ENCODE results near the gene TNS2.

TNS2 gene

DNA sequence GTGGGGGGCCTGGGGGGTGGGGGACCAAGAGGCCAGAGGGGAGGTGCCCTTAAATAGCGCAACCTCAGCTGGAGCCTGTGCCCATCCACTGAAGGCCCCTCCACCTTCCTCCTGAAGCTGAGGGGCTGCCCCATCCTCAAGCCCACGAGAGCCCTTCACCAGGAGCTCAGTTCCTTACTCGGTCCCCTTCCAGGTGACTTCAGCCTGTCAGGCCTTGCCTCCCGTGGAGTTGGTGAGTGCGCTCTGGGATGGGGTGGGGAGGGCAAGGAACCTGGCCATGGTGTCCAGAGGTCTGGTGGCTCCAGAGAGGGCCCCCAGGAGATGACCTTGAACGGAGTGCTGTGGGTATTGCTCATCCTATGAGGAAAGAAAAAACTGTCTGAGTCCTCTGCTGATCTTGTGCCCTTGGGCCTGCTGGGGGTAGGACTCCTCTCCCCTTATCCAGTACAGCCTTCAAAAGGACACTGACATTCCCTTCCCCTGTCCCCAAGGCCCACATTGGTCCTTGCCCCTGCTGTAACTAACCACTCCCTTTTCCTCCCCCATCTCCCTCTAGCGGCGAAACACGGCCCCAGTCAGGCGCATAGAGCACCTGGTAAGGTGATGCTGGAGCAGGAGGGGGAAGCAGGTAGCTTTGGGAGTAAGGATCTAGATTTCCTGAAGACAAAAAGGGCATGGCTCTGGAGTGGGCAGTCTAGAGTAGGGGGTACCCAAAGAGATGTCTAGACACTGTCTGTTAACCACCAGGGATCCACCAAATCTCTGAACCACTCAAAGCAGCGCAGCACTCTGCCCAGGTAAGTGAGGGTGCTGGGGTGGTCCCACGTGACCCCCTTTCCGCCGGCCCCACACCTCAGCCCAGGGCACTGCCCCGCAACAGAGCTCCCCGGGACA, 3.6 kb downstream of the TNS2 start:
- no peak for DNase-seq (ENCODE audit: low read depth)
- TF ChIP-seq, protein P1, sequence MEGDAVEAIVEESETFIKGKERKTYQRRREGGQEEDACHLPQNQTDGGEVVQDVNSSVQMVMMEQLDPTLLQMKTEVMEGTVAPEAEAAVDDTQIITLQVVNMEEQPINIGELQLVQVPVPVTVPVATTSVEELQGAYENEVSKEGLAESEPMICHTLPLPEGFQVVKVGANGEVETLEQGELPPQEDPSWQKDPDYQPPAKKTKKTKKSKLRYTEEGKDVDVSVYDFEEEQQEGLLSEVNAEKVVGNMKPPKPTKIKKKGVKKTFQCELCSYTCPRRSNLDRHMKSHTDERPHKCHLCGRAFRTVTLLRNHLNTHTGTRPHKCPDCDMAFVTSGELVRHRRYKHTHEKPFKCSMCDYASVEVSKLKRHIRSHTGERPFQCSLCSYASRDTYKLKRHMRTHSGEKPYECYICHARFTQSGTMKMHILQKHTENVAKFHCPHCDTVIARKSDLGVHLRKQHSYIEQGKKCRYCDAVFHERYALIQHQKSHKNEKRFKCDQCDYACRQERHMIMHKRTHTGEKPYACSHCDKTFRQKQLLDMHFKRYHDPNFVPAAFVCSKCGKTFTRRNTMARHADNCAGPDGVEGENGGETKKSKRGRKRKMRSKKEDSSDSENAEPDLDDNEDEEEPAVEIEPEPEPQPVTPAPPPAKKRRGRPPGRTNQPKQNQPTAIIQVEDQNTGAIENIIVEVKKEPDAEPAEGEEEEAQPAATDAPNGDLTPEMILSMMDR (IDR thresholded peaks at IDR 0.05; ENCODE audit: low read depth, low read length, missing control alignments), result peak; percentile 80
- in situ Hi-C loops (cut with HindIII; ENCODE audit: low sequenced_read_pairs), result no loop called here
- peak overlapping the region; percentile 50 for H3K4me3 ChIP-seq (ENCODE audit: low read depth, low read length)

DNA sequence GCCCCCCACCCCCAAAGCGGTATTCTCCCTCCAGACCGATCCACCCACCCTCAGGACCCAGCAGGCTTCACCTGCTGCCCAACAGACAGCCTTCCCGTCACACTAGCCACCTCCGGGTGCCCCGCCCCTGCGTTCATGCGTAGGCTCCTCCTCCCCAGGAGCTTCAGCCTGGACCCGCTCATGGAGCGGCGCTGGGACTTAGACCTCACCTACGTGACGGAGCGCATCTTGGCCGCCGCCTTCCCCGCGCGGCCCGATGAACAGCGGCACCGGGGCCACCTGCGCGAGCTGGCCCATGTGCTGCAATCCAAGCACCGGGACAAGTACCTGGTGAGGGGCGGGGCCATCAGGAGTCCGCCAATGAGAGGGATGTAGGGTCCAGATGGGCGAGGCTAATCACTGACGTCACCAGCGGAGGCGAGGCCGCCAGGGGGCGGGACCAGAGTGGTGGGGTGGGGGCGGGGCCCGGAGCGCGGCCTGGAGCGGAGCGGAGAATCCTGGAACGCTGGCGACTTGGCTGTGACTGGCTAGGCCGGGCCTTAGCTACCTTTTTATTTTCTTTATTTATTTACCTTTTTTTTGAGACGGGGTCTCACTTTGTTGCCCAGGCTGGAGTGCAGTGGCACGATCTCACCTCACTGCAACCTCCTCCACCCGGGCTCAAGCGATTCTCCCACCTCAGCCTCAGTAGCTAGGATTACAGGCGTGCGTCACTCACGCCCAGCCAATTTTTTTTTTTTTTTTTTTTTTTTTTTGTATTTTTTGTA, 4.4 kb downstream of the TNS2 start:
- TF ChIP-seq, protein P1 (IDR thresholded peaks at IDR 0.05; ENCODE audit: low read depth, low read length, missing control alignments), result no peak
- peak; percentile 71 for DNase-seq (ENCODE audit: low read depth)
- peak overlapping the region; percentile 50 for H3K4me3 ChIP-seq (ENCODE audit: low read depth, low read length)
- in situ Hi-C loops (cut with HindIII; ENCODE audit: low sequenced_read_pairs), result no loop called here

DNA sequence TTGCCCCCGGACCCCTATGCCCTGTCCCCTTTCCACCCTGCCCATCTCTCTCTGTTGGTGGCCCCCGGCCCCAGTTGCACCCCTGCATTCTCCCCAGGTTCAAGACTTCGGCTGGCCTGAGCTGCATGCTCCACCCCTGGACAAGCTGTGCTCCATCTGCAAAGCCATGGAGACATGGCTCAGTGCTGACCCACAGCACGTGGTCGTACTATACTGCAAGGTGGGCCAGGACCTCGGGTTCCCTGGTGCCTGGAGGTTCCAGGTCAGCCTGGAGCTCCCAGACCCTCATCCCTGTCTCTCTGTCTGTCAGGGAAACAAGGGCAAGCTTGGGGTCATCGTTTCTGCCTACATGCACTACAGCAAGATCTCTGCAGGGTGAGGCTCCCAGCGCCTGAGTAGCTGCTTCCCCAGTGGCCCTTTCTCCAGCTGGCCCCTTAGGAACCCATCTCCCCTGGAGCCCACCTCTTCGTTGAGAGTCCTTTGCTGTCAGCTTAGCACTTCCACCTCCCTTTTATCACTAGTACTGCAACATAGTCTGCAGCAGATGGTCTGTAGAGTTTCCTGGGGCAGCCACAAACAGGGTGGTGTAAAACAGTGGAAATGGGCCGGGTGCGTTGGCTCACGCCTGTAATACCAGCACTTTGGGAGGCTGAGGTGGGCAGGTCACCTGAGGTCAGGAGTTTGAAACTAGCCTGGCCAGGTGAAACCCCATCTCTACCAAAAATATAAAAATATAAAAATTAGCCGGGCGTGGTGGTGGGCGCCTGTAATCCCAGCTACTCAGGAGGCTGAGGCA, 5.8 kb downstream of the TNS2 start:
- no peak overlapping the region for H3K4me3 ChIP-seq (ENCODE audit: low read depth, low read length)
- no peak for DNase-seq (ENCODE audit: low read depth)
- TF ChIP-seq, protein P1 (IDR thresholded peaks at IDR 0.05; ENCODE audit: low read depth, low read length, missing control alignments), result no peak
- in situ Hi-C loops (cut with HindIII; ENCODE audit: low sequenced_read_pairs), result no loop called here

DNA sequence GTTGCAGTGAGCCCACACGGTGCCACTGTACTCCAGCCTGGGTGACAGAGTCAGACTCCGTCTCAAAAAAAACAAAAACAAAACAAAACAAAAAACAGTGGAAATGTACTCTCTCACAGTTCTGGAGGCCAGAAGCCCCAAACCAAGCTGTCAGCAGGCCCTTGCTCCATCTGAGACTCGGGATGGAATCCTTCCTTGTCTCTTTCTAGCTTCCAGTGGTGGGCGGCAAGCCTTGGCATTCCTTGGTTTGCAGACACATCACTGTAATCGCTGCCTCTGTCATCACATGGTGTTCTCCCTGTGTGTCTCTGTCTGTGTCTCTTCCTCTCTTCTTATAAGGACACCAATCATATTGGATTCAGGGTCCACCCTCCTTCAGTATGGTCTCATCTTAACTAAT, 6.4 kb downstream of the TNS2 start:
- TF ChIP-seq, protein P1 (IDR thresholded peaks at IDR 0.05; ENCODE audit: low read depth, low read length, missing control alignments), result no peak
- no peak for DNase-seq (ENCODE audit: low read depth)
- H3K4me3 ChIP-seq (ENCODE audit: low read depth, low read length), result no peak overlapping the region
- in situ Hi-C loops (cut with HindIII; ENCODE audit: low sequenced_read_pairs), result no loop called here

DNA sequence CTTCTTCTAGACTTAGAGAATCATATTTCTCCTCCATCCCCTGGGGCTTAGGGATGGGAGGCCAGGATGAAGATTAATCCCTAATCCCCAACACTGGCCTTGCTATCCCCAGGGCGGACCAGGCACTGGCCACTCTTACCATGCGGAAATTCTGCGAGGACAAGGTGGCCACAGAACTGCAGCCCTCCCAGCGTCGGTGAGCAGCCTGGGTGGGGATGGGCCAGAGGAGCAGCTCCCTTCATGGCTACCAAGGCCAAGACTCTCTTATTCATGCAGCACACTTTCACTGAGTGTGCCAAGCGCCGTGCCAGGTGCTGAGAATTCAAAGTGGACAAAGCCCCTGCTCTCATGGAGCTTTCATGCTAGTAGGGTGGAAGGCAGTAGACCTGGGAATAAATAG, 7.0 kb downstream of the TNS2 start:
- in situ Hi-C loops (cut with HindIII; ENCODE audit: low sequenced_read_pairs), result no loop called here
- TF ChIP-seq, protein P1 (IDR thresholded peaks at IDR 0.05; ENCODE audit: low read depth, low read length, missing control alignments), result no peak
- DNase-seq (ENCODE audit: low read depth), result no peak
- no peak overlapping the region for H3K4me3 ChIP-seq (ENCODE audit: low read depth, low read length)

Data from astrocyte of the cerebellum (primary cell).